BLaER1 (cell line): ENCODE data around the gene PSD.

Experiments
- H3K27ac ChIP-seq: shearing (Covaris generic); formaldehyde crosslinking; 2 replicates; pipeline ENCODE4 v1.8.1; 2022
- H3K27me3 ChIP-seq: shearing (Covaris generic); formaldehyde crosslinking; 2 replicates; pipeline ENCODE4 v1.8.1; 2022
- H3K36me3 ChIP-seq: shearing (Covaris generic); formaldehyde crosslinking; 2 replicates; pipeline ENCODE4 v1.8.1; 2022
- H3K4me1 ChIP-seq: shearing (Covaris generic); formaldehyde crosslinking; 2 replicates; pipeline ENCODE4 v1.8.1; 2022
- H3K4me2 ChIP-seq: shearing (Covaris generic); formaldehyde crosslinking; 2 replicates; pipeline ENCODE4 v1.8.1; 2022
- H3K4me3 ChIP-seq: shearing (Covaris generic); formaldehyde crosslinking; 2 replicates; pipeline ENCODE4 v1.8.1; 2022
- H3K9ac ChIP-seq: shearing (Covaris generic); formaldehyde crosslinking; 2 replicates; pipeline ENCODE4 v1.8.1; 2022
- H3K9me3 ChIP-seq: shearing (Covaris generic); formaldehyde crosslinking; 2 replicates; pipeline ENCODE4 v1.8.1; 2022
- H4K20me1 ChIP-seq: shearing (Covaris generic); formaldehyde crosslinking; 2 replicates; pipeline ENCODE4 v1.8.1; 2022
- Cebpa-rat ChIP-seq: shearing (Covaris generic); IDR thresholded peaks from 2 replicates; pipeline ENCODE4 v1.8.1; 2022

PSD gene

GRCh38 chr10:102432162-102432950, 13.8 kb upstream of the PSD start, which contains the start of gene CUEDC2:
Gene CUEDC2 (minus strand): TSS chr10:102432574. CDS start chr10:102425188, 7,386 bp downstream.
- Histone ChIP-seq H3K4me1 (peaks cover 52% of the 10 kb centered on the region), H3K27me3 (peaks cover 28% of the 10 kb centered on the region), H4K20me1 (peaks cover under 1% of the 10 kb centered on the region; the same call in 1 of the 2 replicates), H3K9me3 (no peaks in the 10 kb centered on the region), H3K27ac (peak within 1 kb of the TSS; percentile 94), H3K4me3 (peak within 1 kb of the TSS; percentile 96), H3K36me3 (peaks cover 17% of the 10 kb centered on the region), H3K9ac (peak within 1 kb of the TSS; percentile 96), H3K4me2 (peak within 1 kb of the TSS; percentile 98)
- TF ChIP-seq Cebpa-rat = no peak

GRCh38 chr10:102431452-102432124, 13.0 kb upstream of the PSD start:
- Histone ChIP-seq H3K4me1 (peaks cover 48% of the 10 kb centered on the region), H3K9me3 (no peaks in the 10 kb centered on the region), H3K27ac (peak overlapping the region; percentile 94), H3K36me3 (peaks cover 25% of the 10 kb centered on the region), H3K4me2 (peak overlapping the region; percentile 98), H3K27me3 (peaks cover 28% of the 10 kb centered on the region), H3K4me3 (peak overlapping the region; percentile 96), H3K9ac (peak overlapping the region; percentile 96), H4K20me1 (peaks cover 8% of the 10 kb centered on the region; the same call in 1 of the 2 replicates)
- no peak for TF ChIP-seq Cebpa-rat

DNA sequence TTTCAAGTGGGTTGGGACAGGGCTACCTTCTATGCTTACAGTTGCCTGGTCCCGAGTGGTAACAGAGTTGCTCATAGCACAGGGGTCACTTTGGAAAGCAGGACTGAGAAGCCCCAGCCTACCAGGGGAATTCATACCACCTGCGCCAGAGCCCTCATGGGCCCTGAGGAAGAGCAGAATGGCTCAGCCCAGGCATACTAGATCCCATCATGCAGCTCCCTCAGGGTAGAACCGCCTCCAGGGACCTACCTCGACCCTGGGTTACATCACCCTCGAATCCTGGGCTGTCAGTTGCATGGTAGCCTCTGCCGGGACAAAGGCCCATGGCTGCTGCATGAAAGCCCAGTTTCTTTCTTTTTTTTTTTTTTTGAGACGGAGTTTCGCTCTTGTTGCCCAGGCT, 10.9 kb upstream of the PSD start:
- Histone ChIP-seq H3K4me3 (no peak overlapping the region), H3K9me3 (no peaks in the 10 kb centered on the region), H3K4me2 (no peak overlapping the region), H3K4me1 (peaks cover 28% of the 10 kb centered on the region), H4K20me1 (peaks cover 26% of the 10 kb centered on the region; the same call in 1 of the 2 replicates), H3K36me3 (peaks cover 43% of the 10 kb centered on the region), H3K27ac (no peak overlapping the region), H3K27me3 (peaks cover 9% of the 10 kb centered on the region; the same call in 1 of the 2 replicates), H3K9ac (no peak overlapping the region)
- no peak for TF ChIP-seq Cebpa-rat

GRCh38 chr10:102426803-102427287, 8.3 kb upstream of the PSD start:
- peaks cover 25% of the 10 kb centered on the region for H3K4me1 ChIP-seq
- no peak overlapping the region for H3K4me3 ChIP-seq
- no peak overlapping the region for H3K9ac ChIP-seq
- no peaks in the 10 kb centered on the region for H3K27me3 ChIP-seq
- peaks cover 48% of the 10 kb centered on the region; the same call in 1 of the 2 replicates for H4K20me1 ChIP-seq
- H3K27ac ChIP-seq = no peak overlapping the region
- peaks cover 59% of the 10 kb centered on the region for H3K36me3 ChIP-seq
- TF ChIP-seq Cebpa-rat = no peak
- H3K9me3 ChIP-seq = no peaks in the 10 kb centered on the region
- H3K4me2 ChIP-seq = no peak overlapping the region

DNA sequence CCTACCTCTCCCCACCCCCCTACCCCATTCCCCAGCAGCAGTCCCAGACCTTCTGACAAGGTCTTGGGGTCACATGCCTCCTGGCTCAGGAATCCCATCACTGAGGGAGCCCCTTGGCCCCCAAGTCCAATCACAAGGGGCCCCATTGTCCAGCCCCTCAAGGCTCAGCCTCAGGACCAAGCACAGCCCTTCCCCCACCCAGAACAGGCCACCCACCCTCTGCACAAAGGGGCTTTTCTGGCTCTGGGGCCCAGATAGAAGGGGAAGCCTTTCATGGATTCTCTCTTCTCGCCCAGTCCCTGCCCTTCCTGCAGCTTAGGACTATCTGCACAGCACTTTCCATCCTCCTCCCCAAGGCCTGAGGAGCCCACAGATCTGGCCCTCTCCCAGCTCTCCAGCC, 6.9 kb upstream of the PSD start:
- H3K27ac ChIP-seq = no peak overlapping the region
- H3K36me3 ChIP-seq = peaks cover 59% of the 10 kb centered on the region
- H4K20me1 ChIP-seq = peaks cover 50% of the 10 kb centered on the region; the same call in 1 of the 2 replicates
- H3K9ac ChIP-seq = no peak overlapping the region
- H3K4me3 ChIP-seq = no peak overlapping the region
- no peaks in the 10 kb centered on the region for H3K27me3 ChIP-seq
- H3K4me2 ChIP-seq = no peak overlapping the region
- H3K9me3 ChIP-seq = no peaks in the 10 kb centered on the region
- H3K4me1 ChIP-seq = peaks cover 16% of the 10 kb centered on the region
- TF ChIP-seq Cebpa-rat = no peak

- peaks cover 59% of the 10 kb centered on the region for H3K36me3 ChIP-seq
- no peaks in the 10 kb centered on the region for H3K27me3 ChIP-seq
- no peak overlapping the region for H3K9ac ChIP-seq
- H3K9me3 ChIP-seq = no peaks in the 10 kb centered on the region
- no peak overlapping the region for H3K4me3 ChIP-seq
- H4K20me1 ChIP-seq = peaks cover 50% of the 10 kb centered on the region; the same call in 1 of the 2 replicates
- H3K4me2 ChIP-seq = no peak overlapping the region
- H3K4me1 ChIP-seq = peaks cover 21% of the 10 kb centered on the region
- H3K27ac ChIP-seq = no peak overlapping the region
- TF ChIP-seq Cebpa-rat = no peak
These were observed 6.3 kb upstream of the PSD start for GRCh38 chr10:102424916-102425315.

DNA sequence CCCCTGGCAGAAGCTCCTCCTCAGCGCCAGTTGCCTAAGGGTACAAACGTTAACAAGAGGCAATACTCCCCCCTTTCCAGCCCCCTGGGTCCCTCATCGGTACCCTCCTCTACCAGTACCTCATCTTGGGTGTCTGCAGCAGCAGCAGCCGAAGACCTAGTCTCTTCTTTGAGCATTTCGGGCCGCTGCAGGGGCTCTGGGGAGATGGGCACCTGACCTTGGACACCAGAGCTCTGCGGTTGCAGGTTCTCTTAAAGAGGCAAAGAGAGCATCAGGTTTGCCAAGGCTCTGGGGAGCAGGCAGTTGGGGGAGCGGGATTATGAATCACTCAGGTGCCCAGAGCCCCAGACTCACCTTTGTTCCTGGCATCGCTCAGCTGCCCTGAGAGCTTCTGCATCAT, 5.6 kb upstream of the PSD start:
- Histone ChIP-seq H3K4me2 (no peak overlapping the region), H3K4me3 (no peak overlapping the region), H3K27me3 (peaks cover 7% of the 10 kb centered on the region), H3K9me3 (no peaks in the 10 kb centered on the region), H3K9ac (no peak overlapping the region), H3K36me3 (peaks cover 52% of the 10 kb centered on the region), H3K27ac (no peak overlapping the region), H4K20me1 (peaks cover 50% of the 10 kb centered on the region; the same call in 1 of the 2 replicates), H3K4me1 (peaks cover 29% of the 10 kb centered on the region)
- no peak for TF ChIP-seq Cebpa-rat

- Histone ChIP-seq H3K4me3 (peak overlapping the region; percentile 97), H3K27ac (no peak overlapping the region), H3K36me3 (peaks cover 50% of the 10 kb centered on the region), H3K27me3 (peaks cover 14% of the 10 kb centered on the region), H3K4me2 (peak overlapping the region; percentile 98), H3K4me1 (peaks cover 33% of the 10 kb centered on the region), H3K9ac (peak overlapping the region; percentile 90), H3K9me3 (no peaks in the 10 kb centered on the region), H4K20me1 (peaks cover 50% of the 10 kb centered on the region; the same call in 1 of the 2 replicates)
- TF ChIP-seq Cebpa-rat = no peak
These were observed 4.9 kb upstream of the PSD start for GRCh38 chr10:102423372-102423968.

GRCh38 chr10:102422545-102423129, 4.1 kb upstream of the PSD start:
- Histone ChIP-seq H3K27ac (peak overlapping the region; percentile 83), H3K9ac (peak overlapping the region; percentile 90), H3K9me3 (no peaks in the 10 kb centered on the region), H3K36me3 (peaks cover 44% of the 10 kb centered on the region), H3K27me3 (peaks cover 22% of the 10 kb centered on the region), H4K20me1 (peaks cover 50% of the 10 kb centered on the region; the same call in 1 of the 2 replicates), H3K4me1 (peaks cover 33% of the 10 kb centered on the region), H3K4me3 (peak overlapping the region; percentile 97), H3K4me2 (peak overlapping the region; percentile 98)
- no peak for TF ChIP-seq Cebpa-rat
